ENCODE data around the gene CNGA3.
"Not testable (repeated sequence)": the region's sequence is repeated elsewhere in the genome, so short reads cannot be mapped to it uniquely, and the experiment has no call there.

Gene CNGA3

DNA sequence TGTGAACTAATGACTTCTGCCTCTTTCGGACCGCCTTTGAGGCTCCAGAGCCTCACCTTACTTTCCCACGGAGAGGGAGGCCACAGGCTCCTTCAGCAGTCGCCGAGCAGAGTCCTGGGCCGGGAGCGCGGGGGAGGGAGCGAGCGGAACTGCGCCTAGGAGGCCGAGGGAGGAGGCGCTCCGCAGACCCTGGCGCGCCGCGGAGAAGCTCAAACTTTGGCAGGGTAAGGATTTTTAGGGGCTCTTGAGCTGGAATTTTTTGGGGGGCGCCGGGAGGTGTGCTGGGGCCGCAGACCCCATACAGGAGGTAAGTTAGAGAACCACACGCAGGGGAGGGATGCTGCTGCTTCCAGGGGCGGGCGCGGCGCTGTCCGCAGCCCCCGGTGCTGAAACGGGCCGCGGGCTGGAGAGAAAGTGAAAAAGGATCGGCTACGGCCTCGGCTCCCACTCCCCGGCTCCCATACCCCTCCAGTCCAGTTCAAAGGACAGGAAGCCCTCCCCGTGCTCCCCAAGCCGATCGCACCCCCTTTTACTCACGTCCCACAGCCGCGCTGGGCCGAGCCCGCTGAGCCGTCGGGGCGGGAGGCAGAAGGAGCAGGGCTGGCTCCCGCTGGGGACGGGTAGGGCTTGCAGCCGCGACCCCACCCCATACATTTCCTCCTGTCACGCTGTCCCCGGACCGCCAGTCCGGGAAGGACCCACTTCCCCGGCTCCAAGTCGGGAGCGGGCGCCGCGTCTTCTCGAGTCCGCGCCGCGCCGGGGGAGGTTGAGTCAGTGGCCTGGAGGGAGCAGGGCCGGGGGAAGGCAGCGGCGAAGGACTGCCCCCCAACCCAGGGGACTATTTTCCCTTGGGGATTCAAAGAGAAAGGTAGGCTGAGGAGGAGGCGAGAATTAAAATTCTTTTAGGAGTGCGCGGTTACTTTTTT is at the start of gene CNGA3:
Gene CNGA3, plus strand, starts transcription at position 146 of the 926 bp plus-strand sequence. CDS start 23,520 bp downstream, outside the sequence.
- no peak for DNase-seq (ENCODE audit: low read depth)

DNA sequence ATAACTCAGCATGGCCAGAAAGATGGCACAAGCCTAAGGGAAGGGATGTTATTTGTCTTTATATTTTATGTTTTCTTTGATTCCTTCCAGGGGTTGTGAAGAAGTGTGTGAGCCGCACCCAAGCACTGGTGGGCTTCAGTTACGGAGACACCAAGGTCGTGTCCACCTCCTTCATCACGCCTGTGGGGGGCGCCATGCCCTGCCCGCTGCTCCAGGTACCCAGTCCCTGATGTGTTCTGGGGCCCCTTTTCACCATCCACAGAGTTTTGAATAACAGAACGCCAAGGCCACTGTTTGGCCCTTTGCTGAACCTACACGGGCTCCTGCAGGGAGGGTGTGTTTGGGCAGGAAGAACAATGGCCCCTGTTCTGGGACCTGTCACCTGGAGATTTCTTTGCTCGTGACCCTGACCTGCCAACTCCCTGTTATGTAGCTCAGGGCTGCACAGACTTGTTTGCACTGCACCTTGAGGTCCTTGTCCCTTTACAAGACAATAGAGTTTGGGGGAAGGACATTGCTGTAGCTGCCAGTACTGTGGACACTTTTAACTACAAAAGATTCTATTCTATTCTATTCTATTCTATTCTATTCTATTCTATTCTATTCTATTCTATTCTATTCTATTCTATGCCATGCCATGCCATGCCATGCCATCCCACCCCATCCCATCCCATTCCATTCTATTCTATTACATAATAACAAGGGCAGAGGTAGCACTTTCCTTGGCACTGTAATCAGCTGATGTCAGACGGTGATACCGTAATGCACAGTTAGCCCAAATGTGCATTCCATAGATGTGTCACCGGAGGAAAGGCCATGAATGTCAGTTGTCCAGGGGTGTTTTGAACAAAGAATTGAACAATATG is 48.2 kb upstream of the CNGA3 start:
- no peak for DNase-seq (ENCODE audit: low read depth)

DNA sequence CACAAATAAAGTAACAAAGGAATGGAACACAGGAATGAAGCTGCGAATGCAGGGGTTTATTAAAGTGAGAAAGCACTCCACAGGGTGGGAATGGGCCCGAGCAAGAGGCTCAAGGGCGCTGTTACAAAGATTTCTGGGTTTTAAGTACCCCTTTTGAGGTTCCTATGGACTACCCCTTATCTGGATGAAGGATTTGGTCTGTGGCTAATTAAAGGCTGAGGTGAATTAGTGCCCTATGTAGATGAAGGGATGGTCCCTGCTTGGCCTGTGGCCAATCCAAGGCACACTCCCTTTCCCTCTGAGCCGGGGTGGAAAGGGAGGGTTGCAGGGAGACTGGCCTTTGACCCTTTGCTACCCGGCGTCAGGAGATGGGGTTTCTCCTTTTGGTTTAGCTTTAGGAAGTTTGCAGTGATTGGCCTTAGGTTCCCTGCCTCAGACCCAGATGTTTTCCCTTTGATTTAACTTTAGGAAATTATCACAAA is 47.5 kb upstream of the CNGA3 start:
- DNase-seq (ENCODE audit: low read depth): no peak

DNA sequence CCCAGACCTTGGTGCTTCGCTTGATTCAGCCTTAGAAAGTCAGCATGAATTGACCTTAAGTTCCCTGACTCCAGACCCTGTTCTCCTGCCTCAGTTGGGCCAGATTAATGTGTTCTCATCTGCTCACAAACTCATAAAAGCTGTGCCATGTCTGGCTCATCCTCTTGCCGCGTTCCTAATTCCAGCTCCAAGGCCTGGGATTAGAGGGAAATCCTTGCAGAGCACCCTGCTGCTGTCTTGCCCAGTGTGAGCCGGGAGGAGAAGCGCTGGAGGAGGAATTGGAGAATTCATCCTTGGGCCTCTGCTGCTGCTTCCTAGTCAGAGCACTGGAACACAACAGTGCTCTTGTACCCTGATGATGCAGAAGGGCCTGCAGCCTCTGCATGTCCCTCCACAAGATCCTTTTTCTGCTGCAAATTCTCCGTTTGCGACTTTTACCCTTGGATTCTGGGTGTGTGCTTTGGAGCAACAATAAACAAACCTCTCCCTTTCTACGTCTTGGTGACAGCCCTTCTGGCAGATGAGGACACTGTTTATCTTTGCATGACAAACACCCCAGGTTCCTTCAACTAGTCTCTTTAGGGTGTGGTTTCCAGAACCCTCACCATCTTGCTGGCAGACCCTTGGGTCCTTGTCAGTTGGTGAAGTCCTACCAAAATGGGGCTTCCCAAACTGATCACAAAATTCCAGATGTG is 46.9 kb upstream of the CNGA3 start:
- DNase-seq (ENCODE audit: low read depth): no peak

DNA sequence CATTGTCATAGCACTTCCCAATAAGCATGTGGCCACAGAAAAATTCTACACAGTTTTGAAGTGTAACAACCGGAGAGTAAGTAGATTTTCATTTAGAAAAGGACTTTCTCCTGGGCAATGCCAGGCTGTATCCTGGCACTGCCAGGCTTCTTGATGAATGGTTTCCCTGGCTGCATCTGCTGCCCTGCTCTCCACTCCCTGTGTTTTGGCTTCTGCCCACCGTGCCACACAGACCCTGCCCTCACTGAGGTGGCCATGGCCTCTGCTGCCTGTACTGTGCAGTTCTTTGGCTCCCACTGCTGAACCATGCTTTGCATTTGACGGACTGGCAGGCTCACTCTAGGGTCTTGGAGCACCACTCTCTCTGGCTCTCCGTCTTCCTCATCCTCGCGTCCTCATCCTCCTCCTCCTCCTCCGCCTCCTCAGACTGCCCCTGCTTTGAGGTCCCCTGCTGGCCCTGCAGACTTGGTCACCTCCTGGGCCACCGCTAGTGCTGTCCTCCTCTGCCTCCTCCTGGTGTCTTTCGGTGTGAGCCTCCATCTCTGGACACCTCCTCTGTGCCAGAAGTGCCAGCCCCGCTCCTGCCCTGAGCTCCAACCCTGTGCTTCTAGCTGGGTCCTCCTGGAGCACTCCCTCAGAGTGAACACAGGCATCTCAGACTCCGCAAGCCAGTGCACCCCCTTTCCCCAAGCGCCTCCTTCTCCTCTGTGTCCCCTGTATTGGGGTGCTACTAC is 45.9 kb upstream of the CNGA3 start:
- no peak for DNase-seq (ENCODE audit: low read depth)

DNA sequence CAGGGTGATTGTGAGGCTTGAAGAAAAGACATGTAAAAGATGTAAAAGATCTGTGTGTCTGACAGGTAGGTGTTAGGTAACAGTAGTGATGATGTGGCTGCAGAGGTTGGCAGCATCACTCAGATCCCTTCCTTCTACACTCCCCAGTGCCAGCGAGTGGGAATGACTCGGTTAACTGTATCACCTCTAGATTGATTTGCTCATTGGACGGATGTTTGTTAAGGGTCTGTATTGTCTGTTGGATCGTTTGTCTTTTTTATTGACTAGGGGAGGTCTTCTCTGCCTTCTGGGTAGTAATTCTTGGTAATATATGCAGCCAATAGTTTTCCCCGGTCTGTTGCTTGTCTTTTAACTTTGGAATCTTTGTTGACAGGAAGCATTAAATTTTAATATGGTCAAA is 44.8 kb upstream of the CNGA3 start:
- DNase-seq (ENCODE audit: low read depth): no peak

DNA sequence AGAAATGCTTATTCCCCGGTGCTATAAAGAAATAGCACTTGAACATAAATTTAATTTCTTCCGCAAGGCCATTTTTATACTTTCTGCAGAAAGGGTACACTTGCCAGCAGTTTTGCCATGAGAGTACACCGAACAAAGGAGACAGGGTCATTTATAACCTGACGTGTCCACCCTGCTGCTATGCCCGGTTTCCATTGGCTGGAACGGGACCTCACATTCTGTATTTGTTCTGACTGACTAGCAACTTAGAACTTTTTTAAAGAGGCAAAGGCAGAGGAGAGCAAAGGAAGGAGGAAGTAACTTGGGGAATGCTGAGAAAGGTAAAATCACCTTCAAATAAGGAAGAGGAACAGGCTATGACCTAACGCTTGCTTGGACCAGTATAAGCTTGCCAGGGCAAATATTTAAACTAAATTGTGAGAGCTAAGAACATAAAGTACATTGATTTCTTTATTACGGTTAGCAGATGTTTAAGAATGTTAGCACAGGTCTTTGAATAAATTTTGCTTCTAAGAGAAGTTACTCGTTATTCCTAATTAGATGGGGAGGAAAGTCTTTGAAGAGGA is 39.0 kb upstream of the CNGA3 start:
- not testable (repeated sequence) for DNase-seq (ENCODE audit: low read depth)

DNA sequence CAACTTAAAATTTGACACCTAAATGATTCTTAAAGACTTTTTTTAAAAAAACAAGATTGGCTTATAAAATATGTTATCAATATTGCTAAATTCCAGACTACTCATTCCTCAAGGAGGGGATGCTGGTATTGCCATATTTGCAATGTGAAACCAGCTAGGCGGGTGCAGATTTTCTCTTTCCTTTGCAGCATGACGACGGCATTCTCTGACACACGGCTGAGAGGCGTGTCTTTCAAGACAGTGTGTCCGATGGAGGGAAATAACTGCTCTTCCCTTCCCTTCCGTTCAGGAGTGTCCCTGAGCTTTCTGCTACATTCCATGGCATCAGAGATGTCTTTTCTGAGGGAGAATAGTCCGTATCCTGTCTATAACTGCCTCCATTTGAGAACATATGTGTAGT is 38.2 kb upstream of the CNGA3 start:
- DNase-seq (ENCODE audit: low read depth): no peak

DNA sequence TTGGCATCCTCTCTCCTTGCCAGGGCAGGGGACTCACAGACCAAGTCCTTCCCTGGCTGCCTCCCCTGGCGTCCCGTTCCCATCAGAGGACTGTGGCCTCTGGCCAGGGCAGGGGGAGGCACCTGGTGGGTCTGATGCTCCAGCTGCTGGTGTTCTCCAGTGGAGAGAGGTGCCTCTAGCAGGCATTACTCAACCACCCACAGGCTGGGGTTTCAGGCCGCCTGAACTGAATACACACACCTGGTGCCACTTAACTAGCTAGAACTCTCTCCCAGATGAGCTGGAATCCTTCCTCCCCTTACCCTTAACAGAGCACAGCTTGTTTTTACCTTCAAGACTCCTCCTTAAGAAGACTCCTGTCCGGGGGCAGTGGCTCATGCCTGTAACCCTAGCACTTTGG is 37.7 kb upstream of the CNGA3 start:
- DNase-seq (ENCODE audit: low read depth): no peak

DNA sequence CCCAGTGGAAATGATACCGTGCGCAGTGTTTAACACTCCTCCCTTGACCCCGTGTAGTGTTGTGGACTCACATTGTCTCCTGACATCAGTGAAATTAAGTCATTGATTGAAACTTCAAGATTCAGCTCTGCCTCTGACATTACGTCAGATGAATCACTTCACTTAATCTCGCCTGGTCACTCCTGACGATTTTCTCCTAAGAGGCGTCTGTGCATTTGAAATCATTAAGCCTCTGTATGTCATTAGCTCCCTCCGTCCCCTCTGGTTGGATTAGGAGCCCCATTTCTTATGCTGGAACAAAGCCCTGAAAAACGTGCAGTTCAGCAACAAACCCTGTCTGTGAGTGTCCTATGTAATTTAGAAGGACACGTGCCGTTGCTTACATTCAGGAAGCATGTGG is 36.7 kb upstream of the CNGA3 start:
- no peak for DNase-seq (ENCODE audit: low read depth)

DNA sequence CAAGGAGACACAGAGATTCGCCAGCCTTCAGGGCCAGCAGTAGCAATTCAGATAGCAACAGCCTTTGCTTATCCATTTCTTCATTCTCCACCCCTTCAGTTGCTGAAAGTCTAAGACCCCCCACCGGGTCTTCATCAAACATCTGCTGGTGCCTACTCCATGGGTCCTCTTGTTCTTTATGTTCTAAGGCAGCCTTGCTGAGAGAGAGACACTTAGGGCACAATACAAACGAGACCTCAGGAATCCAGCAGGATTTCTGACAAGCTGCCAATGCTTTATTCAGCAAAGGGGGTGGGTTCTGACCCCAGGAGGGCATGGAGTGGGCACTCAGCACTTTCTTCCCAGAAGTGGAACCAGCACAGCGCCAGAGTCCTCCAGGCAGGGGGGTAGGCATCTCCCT is 36.2 kb upstream of the CNGA3 start:
- no peak for DNase-seq (ENCODE audit: low read depth)

DNA sequence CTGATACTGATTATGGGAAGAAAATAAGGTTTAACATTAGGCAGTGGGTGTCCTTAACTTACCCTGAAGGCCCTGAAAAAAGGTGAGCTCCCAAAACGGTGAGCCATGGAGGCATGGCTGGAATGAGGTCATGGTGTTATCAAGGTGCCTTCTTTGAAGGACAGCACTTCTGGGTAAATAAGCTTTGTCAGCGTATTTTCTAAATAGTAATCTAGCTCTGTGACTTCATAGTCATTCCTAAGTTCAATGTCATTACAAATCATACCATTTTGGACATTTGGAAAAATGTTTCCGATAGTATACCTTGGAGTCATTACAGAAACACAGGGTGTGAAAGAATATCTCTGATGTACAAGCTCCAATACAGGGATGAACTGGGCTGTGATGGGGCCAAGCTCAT is 35.2 kb upstream of the CNGA3 start:
- no peak for DNase-seq (ENCODE audit: low read depth)

DNA sequence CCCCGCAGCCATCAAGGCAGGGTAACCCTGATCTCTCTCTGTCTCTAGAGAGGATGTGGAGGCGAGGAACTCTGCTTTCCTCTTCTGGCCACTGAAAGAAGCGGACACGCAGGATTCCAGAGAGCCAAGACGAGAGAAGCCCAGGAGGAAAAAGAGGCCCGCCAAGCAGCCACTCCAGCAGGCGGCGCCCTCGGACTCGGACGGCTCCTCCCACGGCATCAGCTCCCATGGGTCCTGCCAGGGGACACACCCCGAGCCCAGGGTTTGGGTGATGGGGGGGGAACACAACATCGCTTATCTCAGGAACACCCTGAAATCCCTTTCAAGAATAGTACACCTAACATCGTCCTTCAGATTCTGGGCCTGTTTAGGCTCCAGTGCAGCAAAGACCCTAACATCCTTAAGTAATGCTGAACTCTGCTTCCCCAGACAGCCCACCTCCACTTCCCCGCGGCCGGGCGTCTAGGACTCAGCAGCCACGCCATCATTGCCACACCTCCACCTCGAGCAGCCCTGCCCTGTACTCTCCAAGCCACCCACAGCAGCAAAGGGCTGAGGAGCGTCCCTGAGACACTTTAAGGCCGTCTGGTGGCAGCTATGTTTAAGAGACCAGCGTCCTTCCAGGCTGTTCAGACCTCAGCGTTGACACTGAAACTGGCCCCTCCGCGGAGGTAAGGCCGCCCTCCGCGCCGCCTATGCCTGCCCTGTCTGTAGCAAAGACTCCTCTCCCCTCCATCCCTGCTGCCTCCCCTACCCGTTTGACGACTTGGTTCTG is 34.3 kb upstream of the CNGA3 start:
- DNase-seq (ENCODE audit: low read depth): no peak

DNA sequence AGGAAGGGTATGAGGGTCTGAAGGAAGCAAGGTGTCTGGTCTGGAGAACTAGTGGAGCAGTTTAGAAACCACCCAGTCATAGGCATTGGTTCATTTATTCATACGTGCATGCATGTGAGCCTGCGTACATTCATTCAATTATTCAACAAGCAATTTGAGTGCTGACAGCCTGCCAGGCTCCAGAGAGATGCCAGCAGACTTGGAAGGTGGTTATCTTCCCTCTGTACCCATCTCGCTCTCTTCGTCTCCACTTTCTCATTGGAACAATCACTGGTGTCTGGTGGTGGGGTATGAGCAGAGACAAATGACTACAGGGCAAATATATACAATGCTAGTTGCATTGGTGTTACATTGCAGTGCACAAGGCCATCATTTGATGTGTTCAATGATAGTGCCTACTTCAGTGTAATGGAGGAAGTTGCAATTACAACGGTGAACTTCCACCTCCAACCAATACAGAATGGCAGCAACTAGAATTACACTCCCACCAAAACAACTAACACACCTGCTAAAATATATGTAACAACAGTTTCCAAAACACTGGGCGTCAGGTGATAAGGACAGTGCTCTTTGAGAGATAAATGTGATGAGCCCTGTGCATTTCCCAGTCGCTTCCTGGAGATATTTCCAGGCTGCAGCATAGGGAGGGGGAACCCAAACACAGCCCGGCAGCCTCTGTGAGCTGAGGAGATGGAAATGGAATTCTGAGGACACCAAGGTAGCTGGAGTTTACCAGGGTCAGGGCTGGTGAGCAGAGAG is 32.6 kb upstream of the CNGA3 start:
- no peak for DNase-seq (ENCODE audit: low read depth)

DNA sequence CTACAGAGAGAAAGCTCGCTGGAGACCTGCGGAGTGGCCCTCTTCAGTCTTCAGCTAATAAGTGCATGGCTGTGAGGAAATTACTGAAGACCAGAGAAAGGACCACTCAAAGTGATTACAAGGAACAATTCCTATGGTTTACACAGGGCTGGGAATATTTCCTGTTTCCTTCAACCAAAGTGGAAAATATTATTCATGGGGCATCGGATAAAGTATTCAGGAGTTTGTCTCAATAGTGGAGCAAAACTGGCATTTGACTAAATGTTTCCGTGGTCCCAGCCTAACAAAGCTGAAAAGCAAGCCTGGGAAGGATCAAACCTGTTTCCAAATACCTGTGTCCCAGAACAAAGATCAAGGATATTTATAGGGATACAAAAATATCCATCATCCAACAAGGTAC is 32.0 kb upstream of the CNGA3 start:
- DNase-seq (ENCODE audit: low read depth): no peak

DNA sequence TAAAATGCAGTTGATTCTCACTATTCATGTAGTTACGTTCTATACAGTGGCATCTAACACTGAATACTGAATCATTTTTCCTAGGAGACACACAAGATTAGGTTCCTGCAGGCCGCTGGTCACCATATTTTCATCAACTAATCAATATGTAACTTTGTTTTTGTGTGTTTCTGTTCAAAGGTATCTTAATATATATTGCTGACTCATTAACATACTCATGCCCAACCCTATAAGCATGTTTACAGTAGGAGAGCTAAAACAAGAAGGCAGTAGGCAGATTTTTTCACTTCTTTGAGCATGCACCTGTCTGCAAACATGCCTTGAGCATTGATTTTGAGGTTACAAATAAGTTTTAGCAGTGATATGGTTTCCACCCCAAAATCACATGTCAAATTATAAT is 30.3 kb upstream of the CNGA3 start:
- no peak for DNase-seq (ENCODE audit: low read depth)

DNA sequence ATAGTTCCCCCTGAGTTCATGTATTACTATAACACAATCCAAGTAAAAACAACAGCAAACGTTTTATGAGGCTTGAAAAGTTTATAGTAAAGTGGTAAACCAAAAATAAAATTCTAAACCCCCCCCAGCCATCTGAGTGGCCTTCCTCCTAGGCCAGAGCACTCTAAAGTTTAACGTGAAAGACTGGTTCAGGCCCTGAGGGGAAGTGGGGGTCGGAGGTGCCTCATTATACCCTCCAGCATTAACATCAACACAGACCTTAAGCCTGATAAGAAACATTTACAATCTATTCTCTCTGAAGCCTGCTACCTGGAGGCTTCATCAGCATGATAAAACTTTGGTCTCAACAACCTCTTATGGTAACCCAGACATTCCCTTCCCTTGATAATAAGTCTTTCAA is 29.0 kb upstream of the CNGA3 start:
- no peak for DNase-seq (ENCODE audit: low read depth)

DNA sequence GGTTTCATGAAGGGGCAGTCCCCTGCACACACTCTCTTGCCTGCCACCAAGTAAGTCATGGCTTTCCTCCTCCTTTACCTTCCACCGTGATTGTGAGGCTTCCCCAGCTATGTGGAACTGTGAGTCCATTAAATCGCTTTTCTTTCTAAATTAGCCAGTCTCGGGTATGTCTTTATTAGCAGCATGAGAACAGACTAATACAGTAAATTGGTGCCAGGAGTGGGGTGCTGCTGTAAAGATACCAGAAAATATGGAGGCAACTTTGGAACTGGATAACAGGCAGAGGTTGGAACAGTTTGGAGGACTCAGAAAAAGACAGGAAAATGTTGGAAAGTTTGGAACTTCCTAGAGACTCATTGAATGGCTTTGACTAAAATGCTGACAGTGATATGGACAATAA is 26.1 kb upstream of the CNGA3 start:
- not testable (repeated sequence) for DNase-seq (ENCODE audit: low read depth)

DNA sequence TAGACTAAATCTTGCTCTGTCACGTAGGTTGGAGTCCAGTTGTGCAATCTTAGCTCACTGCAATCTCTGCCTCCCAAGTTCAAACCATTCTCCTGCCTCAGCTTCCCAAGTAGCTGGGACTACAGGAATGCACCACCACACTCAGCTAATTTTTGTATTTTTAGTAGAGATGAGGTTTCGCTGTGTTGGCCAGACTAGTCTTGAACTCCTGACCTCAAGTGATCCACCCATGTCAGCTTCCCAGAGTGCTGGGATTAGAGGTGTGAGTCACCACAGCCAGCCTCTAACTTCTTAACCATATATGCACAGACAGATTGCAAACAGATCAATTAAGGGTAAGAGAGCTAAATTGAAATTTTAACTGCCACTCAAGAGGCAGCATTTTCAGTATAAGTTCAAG is 22.1 kb upstream of the CNGA3 start:
- no peak for DNase-seq (ENCODE audit: low read depth)

DNA sequence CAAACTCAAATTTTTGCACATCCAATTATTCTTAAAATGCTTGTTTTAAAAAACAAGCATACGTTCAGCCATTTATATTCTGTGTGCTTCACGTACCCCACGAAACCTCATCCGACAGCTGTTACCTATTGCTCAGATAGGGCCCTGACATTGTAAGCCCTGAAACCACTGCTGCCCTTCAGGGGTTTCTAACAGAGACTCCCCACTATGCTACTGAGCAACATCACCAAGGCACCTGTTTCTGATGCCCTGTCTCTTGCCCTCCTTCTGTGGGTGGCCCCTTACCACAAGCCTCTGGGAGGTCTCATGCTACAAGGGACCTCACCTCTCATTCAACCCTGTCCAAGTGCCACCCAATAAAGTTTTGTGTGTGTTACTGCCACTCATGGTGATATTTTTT is 18.5 kb upstream of the CNGA3 start:
- DNase-seq (ENCODE audit: low read depth): no peak
